Spleen (tissue), 7 donors: ENCODE data around the gene INSR.

Experiments
- CTCF ChIP-seq, 11 experiments: fragments of 200-600 bp in 7 of 11; fragments of 450-650 bp in 4 of 11; sonication (generic) in 4 of 11; IDR thresholded peaks in 8 of 11; conservative IDR thresholded peaks in 3 of 11; 1 replicate in 7 of 11; 2 replicates in 4 of 11; pipeline versions ENCODE4 v1.4.0 to v1.8.0; 2016 to 2021; ENCODE audit warnings: antibody characterized with exemption in 11 of 11, inconsistent platforms in 4 of 11, mild to moderate bottlenecking in 1 of 11
- POLR2A ChIP-seq, 3 donors: fragments of 450-650 bp; IDR thresholded peaks; one replicate each; pipeline ENCODE4 v1.5.1; 2017; ENCODE audit warnings: antibody characterized with exemption in 3 of 3, mild to moderate bottlenecking in 1 of 3
- POLR2AphosphoS5 ChIP-seq, 3 donors: sonication (generic); formaldehyde crosslinking; IDR thresholded peaks; one replicate each; pipeline ENCODE4 v1.5.1; 2017; ENCODE audit warnings: antibody characterized with exemption in 3 of 3
- donor health status: DM: no; HTN: no; CAD: no; lungs with moderate emphysema.
- donor health status: DM: no; HTN: no; CAD: no.
- donor health status: DM: no; HTN: no; CAD: no.

DNA sequence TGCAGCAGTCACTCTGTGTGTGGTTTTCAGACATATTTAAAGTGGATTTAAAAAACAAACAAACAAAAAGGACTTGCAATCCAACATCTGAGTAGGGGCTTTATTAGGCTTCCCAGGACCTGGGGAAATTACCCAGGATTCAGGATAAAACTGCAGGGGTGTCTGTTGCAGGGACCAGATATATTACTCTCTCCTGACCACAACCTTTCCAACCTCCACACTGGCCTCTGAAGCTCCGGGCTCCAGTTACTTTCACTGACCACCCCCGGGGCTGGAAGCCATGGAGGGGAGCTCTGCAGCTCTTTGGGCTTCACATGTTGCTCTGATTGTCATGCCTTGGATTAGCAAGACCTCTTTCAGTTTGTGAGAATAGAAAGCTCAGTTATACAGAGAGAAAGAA, 75.2 kb downstream of the INSR start:
- TF ChIP-seq CTCF (IDR thresholded peaks at IDR 0.05 in 8 of 11, conservative IDR thresholded peaks at IDR 0.05 in 3 of 11), result no peak
- TF ChIP-seq POLR2AphosphoS5 (IDR thresholded peaks at IDR 0.05), result no peak
- no peak for TF ChIP-seq POLR2A (IDR thresholded peaks at IDR 0.05)
